ENCODE results near the gene SIN3A. TPM values are rescaled to one million over a fixed set of nuclear protein-coding genes. Genes with fewer than 3 reads are reported as not detected.

The SIN3A gene
- total and polyA plus RNA-seq, 2 of the 8 experiments (the other 6 are each of a cell fraction or from before 2014, with no cell fraction given): 69.5 to 109 TPM

GRCh38 chr15:75356517-75356916 is 95.0 kb downstream of the SIN3A start:
- FAIRE-seq (no peak), DNase-seq (ENCODE audit: low read depth in 1 of 2, low spot score in 2 of 2) (no peak)
- Histone ChIP-seq H4K5ac (ENCODE audit: insufficient read length, low read depth, low read length) (no peak overlapping the region), H2BK120ac (replicated peaks; ENCODE audit: low read depth, low read length) (no peak overlapping the region), H3K23me2 (ENCODE audit: low read depth, low read length) (no peaks in the 10 kb centered on the region), H3K14ac (ENCODE audit: insufficient read length) (no peak overlapping the region), H3K36me3 (ENCODE audit: control insufficient read depth in 2 of 4, insufficient read depth in 4 of 4, low read length in 3 of 4) (peaks cover 0 to 19% (median 1%) of the 10 kb centered on the region in 4 experiments; a peak in 5 of 8 replicates), H4K91ac (replicated peaks; ENCODE audit: insufficient read length, low read length) (no peak overlapping the region), H2BK12ac (ENCODE audit: low read depth, low read length) (no peak overlapping the region), H2BK5ac (ENCODE audit: low read depth, low read length) (no peak overlapping the region), H4K20me1 (replicated peaks in 1 of 2; ENCODE audit: control insufficient read depth in 1 of 2, insufficient read depth in 2 of 2, low read length in 2 of 2) (peaks cover 0 to 7% of the 10 kb centered on the region in 2 experiments), H2BK20ac (ENCODE audit: low read length) (no peak overlapping the region), H2BK15ac (ENCODE audit: low read length) (no peak overlapping the region), H3K4me1 (replicated peaks in 1 of 4; ENCODE audit: control insufficient read depth in 3 of 4, insufficient read depth in 4 of 4, low read length in 3 of 4) (no peaks in the 10 kb centered on the region), H3K9ac (replicated peaks in 1 of 4; ENCODE audit: extremely low read depth in 1 of 4, low read depth in 3 of 4, low read length in 3 of 4) (no peak overlapping the region), H3K4me2 (ENCODE audit: insufficient read depth in 1 of 2, low read depth in 2 of 2, low read length in 2 of 2) (no peak overlapping the region), H2AK5ac (ENCODE audit: low read depth, low read length) (no peak overlapping the region), H3K4ac (replicated peaks; ENCODE audit: insufficient read length, low read depth, low read length) (no peak overlapping the region), H3K27ac (ENCODE audit: low read depth, low read length) (no peak overlapping the region), H3K9me3 (ENCODE audit: insufficient read depth in 2 of 2, low read depth in 1 of 2, low read length in 1 of 2) (no peaks in the 10 kb centered on the region), H3K23ac (ENCODE audit: insufficient read length) (no peak overlapping the region), H3K56ac (replicated peaks; ENCODE audit: insufficient read length, low read depth, low read length) (no peak overlapping the region), H4K8ac (ENCODE audit: extremely low read depth, insufficient read depth, low read length) (no peak overlapping the region), H3K27me3 (replicated peaks in 1 of 4; ENCODE audit: control insufficient read depth in 3 of 4, extremely low read depth in 1 of 4, insufficient read depth in 3 of 4, low read length in 3 of 4) (no peaks in the 10 kb centered on the region), H3K18ac (ENCODE audit: extremely low read depth, low read length) (no peak overlapping the region), H3K79me2 (ENCODE audit: control insufficient read depth in 1 of 2, insufficient read depth in 2 of 2, low read length in 2 of 2) (no peaks in the 10 kb centered on the region), H3K4me3 (ENCODE audit: extremely low read depth in 1 of 4, insufficient read depth in 2 of 4, low read depth in 3 of 4, low read length in 4 of 4) (no peak overlapping the region), H3K79me1 (ENCODE audit: low read depth, low read length) (no peaks in the 10 kb centered on the region; the same call in 1 of the 2 replicates), H2AFZ (ENCODE audit: low read length) (no peak overlapping the region)
- CTCF ChIA-PET (ENCODE audit: partially characterized antibody): interaction anchor here (0.7 to 1.1 kb wide), 2 partner anchors 11 to 16 kb away, joined by 3 read pairs; no protein-coding TSS in a partner anchor
- POLR2A ChIA-PET (ENCODE audit: partially characterized antibody): interaction anchor here (0.9 to 5.7 kb wide), 4 partner anchors 8 to 20 kb away, joined by 3 to 40 read pairs (median 6); partner anchors contain the start of genes MAN2C1 and NEIL1
- TF ChIP-seq EP300 (IDR thresholded peaks at IDR 0.05; ENCODE audit: borderline replicate concordance in 1 of 2, low read depth in 2 of 2, low read length in 2 of 2): no peak
- no peak for TF ChIP-seq SIX5 (IDR thresholded peaks at IDR 0.05; ENCODE audit: low read depth, low read length)
- TF ChIP-seq CEBPB (IDR thresholded peaks at IDR 0.05; ENCODE audit: low read depth, low read length): no peak
- WGBS, 2 experiments (ENCODE audit: extremely low coverage in 1 of 2, insufficient coverage in 1 of 2, insufficient read length in 1 of 2, insufficient replicate concordance in 2 of 2, low coverage in 1 of 2, low lambda C conversion rate in 2 of 2, missing lambda C conversion rate in 1 of 2): 98% methylated on average over 20 of the region's 20 CpGs; no CpG with 5 or more reads in 1 of the 2 experiments

Data from H1 (cell line).